GM10266 (cell line): ENCODE measurements around the gene ZCCHC10.
"Not testable (repeated sequence)": the region's sequence is repeated elsewhere in the genome, so short reads cannot be mapped to it uniquely, and the experiment has no call there.

Experiments used
- DNase-seq: peaks from one replicate; pipeline ENCODE4 v3.0.0; 2012; ENCODE audit errors: extremely low spot score
- CTCF ChIP-seq: IDR thresholded peaks from 2 replicates; pipeline ENCODE4 v1.5.1; 2012; ENCODE audit warnings: mild to moderate bottlenecking, low read depth; ENCODE audit not compliant: control insufficient read depth, insufficient read depth; ENCODE audit errors: missing control alignments

ZCCHC10 gene

DNA sequence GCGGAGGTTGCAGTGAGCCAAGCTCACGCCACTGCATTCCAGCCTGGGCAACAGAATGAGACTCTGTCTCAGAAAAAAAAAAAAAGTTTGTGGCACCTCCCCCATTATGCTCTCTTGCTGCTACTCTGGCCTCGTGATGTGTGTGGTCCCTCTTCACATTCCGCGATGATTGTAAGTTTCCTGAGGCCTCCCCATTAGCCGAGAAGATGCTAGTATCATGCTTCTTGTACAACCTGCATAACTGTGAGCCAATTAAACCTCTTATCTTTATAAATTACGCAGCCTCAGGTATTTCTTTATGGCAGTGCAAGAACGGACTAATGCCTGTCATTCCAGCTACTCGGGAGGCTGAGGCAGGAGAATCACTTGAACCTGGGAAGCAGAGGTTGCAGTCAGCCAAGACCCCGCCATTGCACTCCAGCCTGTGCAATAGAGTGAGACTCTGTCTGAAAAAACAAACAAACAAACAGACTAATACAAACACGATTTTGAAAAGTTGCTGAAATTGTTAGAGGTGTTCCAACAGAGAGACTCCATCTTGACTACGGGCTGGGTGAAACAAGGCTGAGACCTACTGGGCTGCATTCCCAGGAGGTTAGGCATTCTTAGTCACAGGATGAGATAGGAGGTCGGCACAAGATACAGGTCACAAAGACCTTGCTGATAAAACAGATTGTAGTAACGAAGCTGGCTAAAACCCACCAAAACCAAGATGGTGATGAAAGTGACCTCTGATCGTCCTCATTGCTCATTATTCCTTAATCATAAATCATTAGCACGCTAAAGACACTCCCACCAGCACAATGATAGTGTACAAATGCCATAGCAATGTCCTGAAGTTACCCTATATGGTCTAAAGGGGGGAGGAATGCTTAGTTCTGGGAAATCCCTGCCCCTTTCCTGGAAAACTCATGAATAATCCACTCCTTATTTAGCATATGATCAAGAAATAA, 54.6 kb downstream of the ZCCHC10 start:
- no peak for TF ChIP-seq CTCF

DNA sequence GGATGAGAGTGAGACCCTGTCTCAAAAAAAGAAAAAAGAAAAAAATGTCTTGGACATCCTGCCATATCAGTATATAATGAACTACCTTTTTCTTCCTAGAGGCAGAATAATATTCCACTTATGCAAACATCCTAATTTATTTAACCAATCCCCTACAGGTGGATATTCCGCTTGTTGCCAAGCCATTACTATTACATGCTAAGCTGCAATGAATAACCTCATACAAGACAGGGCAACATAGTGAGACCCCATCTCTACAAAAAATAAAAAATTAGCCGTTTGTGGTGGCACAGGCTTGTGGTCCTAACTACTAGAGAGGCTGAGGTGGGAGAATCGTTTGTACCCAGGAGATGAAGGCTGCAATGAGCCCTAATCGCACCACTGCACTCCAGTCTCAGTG, 61.2 kb downstream of the ZCCHC10 start:
- DNase-seq: no peak
- TF ChIP-seq CTCF: no peak

More for the DNA sequence above, 54.6 kb downstream of the ZCCHC10 start:
- no peak for DNase-seq

GRCh38 chr5:132963171-132964104, 62.9 kb downstream of the ZCCHC10 start, which contains the start of gene AFF4:
AFF4 (minus strand) TSS chr5:132963634; CDS start chr5:132937189, 26,445 bp downstream.
- peak; percentile 97 for DNase-seq
- no peak for TF ChIP-seq CTCF

DNA sequence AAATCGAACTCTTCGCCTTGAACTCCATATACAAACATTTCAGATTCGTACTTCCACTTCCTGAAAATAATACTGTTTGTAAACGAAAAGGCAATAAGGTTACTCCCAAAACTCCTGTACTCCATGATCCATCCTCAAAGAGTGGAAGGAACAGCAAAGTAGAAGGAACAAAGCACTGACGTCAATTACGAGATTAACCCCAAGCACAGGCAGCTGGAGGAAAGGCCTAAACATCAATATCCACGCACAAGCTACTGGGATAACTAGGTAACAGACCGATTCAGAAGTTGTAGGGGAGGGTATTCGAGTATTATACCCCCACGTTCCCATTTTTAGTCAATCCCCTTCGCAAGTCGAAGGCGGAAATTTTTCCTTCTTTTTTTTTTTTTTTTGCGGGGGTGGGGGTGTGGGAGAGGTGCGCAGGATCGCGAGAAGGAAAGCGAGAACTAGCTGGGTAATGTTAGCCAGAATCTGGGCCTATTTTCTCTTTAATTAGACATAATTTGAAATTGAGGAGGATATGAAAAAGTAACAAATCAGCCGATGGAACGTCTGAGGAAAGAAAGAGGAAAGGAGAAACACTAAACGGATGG, 63.8 kb downstream of the ZCCHC10 start:
- DNase-seq: peak; percentile 54
- no peak for TF ChIP-seq CTCF

DNA sequence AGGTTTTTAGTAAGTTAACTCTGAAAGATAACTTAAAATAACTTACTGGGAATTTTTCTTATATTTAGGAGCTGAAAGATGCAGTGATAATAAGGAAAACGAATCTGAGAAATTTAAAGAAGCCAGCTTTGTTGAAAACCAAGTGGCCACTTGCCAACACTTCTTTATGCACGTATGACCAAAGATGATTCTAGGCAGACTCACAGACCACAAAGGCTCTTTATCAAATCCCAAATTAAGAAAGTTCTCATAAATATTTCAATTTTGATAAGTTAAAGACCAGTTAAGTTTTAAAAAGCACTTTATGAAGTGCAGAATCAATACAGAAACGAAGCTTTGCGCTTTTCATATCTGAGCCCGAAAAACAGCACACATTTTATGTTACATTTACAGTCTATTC, 64.5 kb downstream of the ZCCHC10 start:
- TF ChIP-seq CTCF: no peak
- DNase-seq: no peak

- DNase-seq: not testable (repeated sequence)
Observed at GRCh38 chr5:132961123-132961815, 65.1 kb downstream of the ZCCHC10 start.

DNA sequence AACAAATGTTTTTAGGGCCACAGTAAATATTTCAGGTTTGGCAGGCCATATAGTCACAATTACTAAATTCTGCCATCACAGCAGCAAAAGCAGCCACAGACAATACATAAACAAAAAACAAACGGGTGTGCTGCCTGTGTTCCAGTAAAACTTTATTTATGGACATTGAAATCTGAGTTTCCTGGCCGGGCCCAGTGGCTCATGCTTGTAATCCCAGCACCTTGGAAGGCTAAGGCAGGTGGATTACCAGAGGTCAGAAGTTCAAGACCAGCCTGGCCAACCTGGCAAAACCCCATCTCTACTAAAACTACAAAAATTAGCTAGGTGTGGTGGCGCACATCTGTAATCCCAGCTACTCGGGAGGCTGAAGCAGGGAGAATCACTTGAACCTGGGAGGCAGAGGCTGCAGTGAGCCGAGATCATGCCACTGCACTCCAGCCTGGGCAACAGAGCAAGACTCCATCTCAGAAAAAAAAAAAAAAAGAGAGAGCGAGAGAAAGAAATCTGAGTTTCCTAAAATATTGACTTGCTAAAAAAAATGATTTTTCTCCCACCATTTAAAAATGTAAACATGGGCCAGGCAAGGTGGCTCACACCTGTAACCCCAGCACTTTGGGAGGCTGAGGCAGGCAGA, 70.1 kb downstream of the ZCCHC10 start:
- DNase-seq: not testable (repeated sequence)
